GM19043 (cell line): ENCODE measurements around the gene HDAC4.
"Not testable (repeated sequence)": the region's sequence is repeated elsewhere in the genome, so short reads cannot be mapped to it uniquely, and the experiment has no call there.

Source experiments
- ATAC-seq: cut with Tn5 transposase; IDR thresholded peaks from one replicate; pipeline ENCODE4 v1.9.1; 2021; ENCODE audit warnings: low read depth; ENCODE audit not compliant: unreplicated experiment

Gene HDAC4

GRCh38 chr2:239400596-239401066, at the start of gene HDAC4:
TSS of gene HDAC4 (minus strand) at chr2:239401020. CDS start at chr2:239352699, 48,321 bp downstream.
- ATAC-seq: peak; percentile 1

GRCh38 chr2:239449468-239449867, 48.6 kb upstream of the HDAC4 start:
- ATAC-seq: not testable (repeated sequence)

- ATAC-seq: no peak
Measured at GRCh38 chr2:239445771-239446524, 45.1 kb upstream of the HDAC4 start.

- ATAC-seq: no peak
Measured at GRCh38 chr2:239444626-239445577, 44.1 kb upstream of the HDAC4 start.

GRCh38 chr2:239443666-239444567, 43.1 kb upstream of the HDAC4 start:
- ATAC-seq: no peak

GRCh38 chr2:239443102-239443620, 42.3 kb upstream of the HDAC4 start:
- ATAC-seq: no peak

GRCh38 chr2:239442192-239442591, 41.4 kb upstream of the HDAC4 start:
- no peak for ATAC-seq

GRCh38 chr2:239441261-239442078, 40.6 kb upstream of the HDAC4 start:
- no peak for ATAC-seq

- no peak for ATAC-seq
Measured at GRCh38 chr2:239440511-239440959, 39.7 kb upstream of the HDAC4 start.

GRCh38 chr2:239439754-239440315, 39.0 kb upstream of the HDAC4 start:
- no peak for ATAC-seq

- no peak for ATAC-seq
Measured at GRCh38 chr2:239438995-239439753, 38.4 kb upstream of the HDAC4 start.

- no peak for ATAC-seq
Measured at GRCh38 chr2:239438368-239438767, 37.5 kb upstream of the HDAC4 start.

- no peak for ATAC-seq
Measured at GRCh38 chr2:239436669-239437335, 36.0 kb upstream of the HDAC4 start.

- no peak for ATAC-seq
Measured at GRCh38 chr2:239436076-239436475, 35.3 kb upstream of the HDAC4 start.

- ATAC-seq: no peak
Measured at GRCh38 chr2:239433777-239434403, 33.1 kb upstream of the HDAC4 start.

- no peak for ATAC-seq
Measured at GRCh38 chr2:239432174-239432573, 31.4 kb upstream of the HDAC4 start.

GRCh38 chr2:239431536-239431935, 30.7 kb upstream of the HDAC4 start:
- no peak for ATAC-seq
